Ectodermal cell (in vitro differentiated cells): ENCODE measurements around the gene TRPM2.
"Not testable (repeated sequence)": the region's sequence is repeated elsewhere in the genome, so short reads cannot be mapped to it uniquely, and the experiment has no call there.

Experiments used
- H3K27ac ChIP-seq: 2 replicates; pipeline ENCODE4 v1.7.0; 2013; ENCODE audit warnings: mild to moderate bottlenecking, low read depth, low read length; ENCODE audit not compliant: insufficient read depth, poor library complexity, severe bottlenecking
- H3K27me3 ChIP-seq: 2 replicates; pipeline ENCODE4 v1.7.0; 2013; ENCODE audit warnings: mild to moderate bottlenecking, low read length; ENCODE audit not compliant: insufficient read depth, control insufficient read depth, poor library complexity, severe bottlenecking
- H3K36me3 ChIP-seq: one replicate; pipeline ENCODE4 v1.7.0; 2013; ENCODE audit warnings: low read length; ENCODE audit not compliant: control insufficient read depth, insufficient read depth
- H3K4me1 ChIP-seq: one replicate; pipeline ENCODE4 v1.7.0; 2013; ENCODE audit warnings: low read length; ENCODE audit not compliant: control insufficient read depth, insufficient read depth
- H3K4me3 ChIP-seq: 2 replicates; pipeline ENCODE4 v1.7.0; 2013; ENCODE audit warnings: low read depth, low read length, control low read depth; ENCODE audit not compliant: insufficient read depth
- H3K9me3 ChIP-seq: 2 replicates; pipeline ENCODE4 v1.7.0; 2013; ENCODE audit warnings: mild to moderate bottlenecking, low read length, moderate library complexity; ENCODE audit not compliant: control insufficient read depth
- WGBS, 2 experiments: methylation state at CpG; one replicate each; pipeline ENCODE4 v1.1.7; 2013; ENCODE audit warnings: missing lambda C conversion rate in 2 of 2; 5-methylcytosine and 5-hydroxymethylcytosine counted together

The TRPM2 gene

GRCh38 chr21:44395260-44395659 is 41.8 kb downstream of the TRPM2 start:
- Histone ChIP-seq H3K27ac (no peak overlapping the region), H3K4me1 (no peaks in the 10 kb centered on the region), H3K9me3 (no peaks in the 10 kb centered on the region), H3K27me3 (no peaks in the 10 kb centered on the region), H3K4me3 (no peak overlapping the region), H3K36me3 (no peaks in the 10 kb centered on the region)
- WGBS, 2 experiments = 87 to 88% methylated on average over 11 of the region's 11 CpGs

- H3K36me3 ChIP-seq, H3K4me1 ChIP-seq, H3K4me3 ChIP-seq, H3K27me3 ChIP-seq, H3K27ac ChIP-seq, H3K9me3 ChIP-seq: not testable (repeated sequence)
- WGBS, 2 experiments = 93 to 94% methylated on average over 6 of the region's 6 CpGs
Measured at GRCh38 chr21:44396803-44397202, 43.4 kb downstream of the TRPM2 start.

- H3K27me3 ChIP-seq = no peaks in the 10 kb centered on the region
- H3K4me1 ChIP-seq = no peaks in the 10 kb centered on the region
- H3K4me3 ChIP-seq = no peak overlapping the region
- no peak overlapping the region for H3K27ac ChIP-seq
- H3K36me3 ChIP-seq = no peaks in the 10 kb centered on the region
- H3K9me3 ChIP-seq = no peaks in the 10 kb centered on the region
- 91% methylated on average over 22 of the region's 22 CpGs for WGBS, 2 experiments
Measured at GRCh38 chr21:44397431-44398031, 44.1 kb downstream of the TRPM2 start.

- no peak overlapping the region for H3K27ac ChIP-seq
- H3K4me3 ChIP-seq = no peak overlapping the region
- 95% methylated on average over 9 of the region's 9 CpGs for WGBS, 2 experiments
- no peaks in the 10 kb centered on the region for H3K27me3 ChIP-seq
- no peaks in the 10 kb centered on the region for H3K4me1 ChIP-seq
- no peaks in the 10 kb centered on the region for H3K36me3 ChIP-seq
- no peaks in the 10 kb centered on the region for H3K9me3 ChIP-seq
Measured at GRCh38 chr21:44398499-44398898, 45.1 kb downstream of the TRPM2 start.

GRCh38 chr21:44399151-44399954 is 45.9 kb downstream of the TRPM2 start:
- Histone ChIP-seq H3K9me3 (no peaks in the 10 kb centered on the region), H3K27ac (no peak overlapping the region), H3K27me3 (no peaks in the 10 kb centered on the region), H3K4me3 (no peak overlapping the region), H3K36me3 (no peaks in the 10 kb centered on the region), H3K4me1 (no peaks in the 10 kb centered on the region)
- WGBS, 2 experiments = 89 to 91% methylated on average over 33 of the region's 33 CpGs

GRCh38 chr21:44399955-44400790 is 46.8 kb downstream of the TRPM2 start:
- Histone ChIP-seq H3K9me3 (no peaks in the 10 kb centered on the region), H3K27ac (no peak overlapping the region), H3K4me3 (no peak overlapping the region), H3K36me3 (no peaks in the 10 kb centered on the region), H3K27me3 (no peaks in the 10 kb centered on the region), H3K4me1 (no peaks in the 10 kb centered on the region)
- WGBS, 2 experiments = 92 to 94% methylated on average over 25 of the region's 25 CpGs

- Histone ChIP-seq H3K9me3 (no peaks in the 10 kb centered on the region), H3K27me3 (no peaks in the 10 kb centered on the region), H3K36me3 (no peaks in the 10 kb centered on the region), H3K4me1 (no peaks in the 10 kb centered on the region), H3K27ac (no peak overlapping the region), H3K4me3 (no peak overlapping the region)
- 89% methylated on average over 14 of the region's 14 CpGs for WGBS, 2 experiments
Measured at GRCh38 chr21:44400791-44401385, 47.5 kb downstream of the TRPM2 start.

GRCh38 chr21:44401386-44402160 is 48.2 kb downstream of the TRPM2 start:
- Histone ChIP-seq H3K4me3 (no peak overlapping the region), H3K4me1 (no peaks in the 10 kb centered on the region), H3K27ac (no peak overlapping the region), H3K9me3 (no peaks in the 10 kb centered on the region), H3K27me3 (no peaks in the 10 kb centered on the region), H3K36me3 (no peaks in the 10 kb centered on the region)
- 90% methylated on average over 32 of the region's 32 CpGs for WGBS, 2 experiments

- H3K9me3 ChIP-seq = no peaks in the 10 kb centered on the region
- H3K27me3 ChIP-seq = no peaks in the 10 kb centered on the region
- 89 to 92% methylated on average over 17 of the region's 17 CpGs for WGBS, 2 experiments
- no peak overlapping the region for H3K27ac ChIP-seq
- H3K36me3 ChIP-seq = no peaks in the 10 kb centered on the region
- H3K4me1 ChIP-seq = no peaks in the 10 kb centered on the region
- H3K4me3 ChIP-seq = no peak overlapping the region
Measured at GRCh38 chr21:44402323-44403105, 49.1 kb downstream of the TRPM2 start.
